ENCODE results near the gene KCNIP4. TPM values are rescaled to one million over a fixed set of nuclear protein-coding genes. Genes with fewer than 3 reads are reported as not detected.
A peak's percentile ranks its signal among the peaks of the same experiment; 100 is the strongest.

KCNIP4 gene
- total and polyA plus RNA-seq, 12 donors = 0.44 to 4.1 (median 1.6) TPM

DNA sequence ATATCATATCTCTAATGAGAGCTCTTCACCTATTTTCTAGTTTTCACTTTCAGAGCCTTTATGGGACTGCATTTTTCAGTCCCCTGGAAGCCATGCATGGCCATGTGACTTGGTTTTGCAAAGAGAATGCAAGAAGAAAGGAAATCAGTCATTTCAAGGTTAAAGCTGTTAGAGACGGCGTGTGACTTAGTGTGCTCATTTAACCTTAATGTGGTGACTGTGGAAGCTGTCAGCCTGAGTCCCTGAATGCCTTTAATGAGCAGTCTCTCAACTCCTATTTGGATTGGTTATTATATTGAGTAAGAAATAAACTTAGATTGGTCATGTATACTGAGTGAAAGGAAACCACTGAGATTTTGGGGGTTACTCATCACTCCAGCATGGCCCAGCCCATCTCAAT, 212.7 kb downstream of the KCNIP4 start:
- Histone ChIP-seq H3K27me3 (no peaks in the 10 kb centered on the region), H3K4me1 (replicated peaks in 1 of 2) (no peaks in the 10 kb centered on the region), H3K9me3 (replicated peaks in 1 of 3) (no peaks in the 10 kb centered on the region), H3K27ac (no peak overlapping the region), H3K4me3 (no peak overlapping the region), H3K36me3 (replicated peaks in 1 of 2) (no peaks in the 10 kb centered on the region)
- intact Hi-C loops (cut with DNase I) = no loop called here
- peak in 1 of 7 donors; percentile 26 for DNase-seq
- whole genome bisulfite sequencing, 4 donors = 18 to 32% (median 28%) methylated on average over 2 of the region's 2 CpGs
- TF ChIP-seq, protein P1, sequence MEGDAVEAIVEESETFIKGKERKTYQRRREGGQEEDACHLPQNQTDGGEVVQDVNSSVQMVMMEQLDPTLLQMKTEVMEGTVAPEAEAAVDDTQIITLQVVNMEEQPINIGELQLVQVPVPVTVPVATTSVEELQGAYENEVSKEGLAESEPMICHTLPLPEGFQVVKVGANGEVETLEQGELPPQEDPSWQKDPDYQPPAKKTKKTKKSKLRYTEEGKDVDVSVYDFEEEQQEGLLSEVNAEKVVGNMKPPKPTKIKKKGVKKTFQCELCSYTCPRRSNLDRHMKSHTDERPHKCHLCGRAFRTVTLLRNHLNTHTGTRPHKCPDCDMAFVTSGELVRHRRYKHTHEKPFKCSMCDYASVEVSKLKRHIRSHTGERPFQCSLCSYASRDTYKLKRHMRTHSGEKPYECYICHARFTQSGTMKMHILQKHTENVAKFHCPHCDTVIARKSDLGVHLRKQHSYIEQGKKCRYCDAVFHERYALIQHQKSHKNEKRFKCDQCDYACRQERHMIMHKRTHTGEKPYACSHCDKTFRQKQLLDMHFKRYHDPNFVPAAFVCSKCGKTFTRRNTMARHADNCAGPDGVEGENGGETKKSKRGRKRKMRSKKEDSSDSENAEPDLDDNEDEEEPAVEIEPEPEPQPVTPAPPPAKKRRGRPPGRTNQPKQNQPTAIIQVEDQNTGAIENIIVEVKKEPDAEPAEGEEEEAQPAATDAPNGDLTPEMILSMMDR (IDR thresholded peaks at IDR 0.05) = no peak
- no peak for TF ChIP-seq POLR2A (IDR thresholded peaks at IDR 0.05)

DNA sequence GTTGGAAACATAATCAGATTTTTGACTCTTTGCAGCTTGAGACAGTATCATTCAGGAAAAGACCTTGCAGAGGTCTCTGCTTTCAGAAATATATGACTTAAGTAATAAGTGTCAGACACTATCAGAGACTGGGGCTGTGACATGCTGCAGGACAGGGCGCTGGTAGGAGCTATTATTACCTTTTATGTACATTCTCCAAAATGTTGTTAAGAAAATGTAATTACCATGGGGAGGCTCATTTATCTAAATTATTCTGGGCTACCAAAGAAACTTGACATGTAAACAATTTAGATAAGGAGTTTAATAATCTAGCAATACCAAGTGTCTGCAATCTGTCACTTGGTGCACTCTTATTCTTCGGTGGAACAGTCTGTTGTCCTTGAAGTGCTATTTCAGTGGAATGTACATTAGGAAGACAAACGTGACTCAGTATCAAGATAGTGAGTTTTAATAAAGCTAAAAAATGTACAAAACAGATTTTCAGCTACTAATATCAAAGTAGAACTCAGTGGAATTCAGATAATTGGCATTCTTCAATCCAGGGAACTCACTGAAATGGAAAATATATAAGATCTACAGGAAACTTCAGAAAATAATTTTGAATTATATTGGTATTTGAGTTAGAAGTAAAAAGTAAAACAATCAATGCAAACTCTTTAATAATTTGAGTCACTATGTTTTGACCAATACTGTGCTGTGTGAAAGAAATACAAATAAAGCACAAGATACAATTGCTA, 214.5 kb downstream of the KCNIP4 start:
- Histone ChIP-seq H3K4me3 (no peak overlapping the region), H3K36me3 (replicated peaks in 1 of 2) (no peaks in the 10 kb centered on the region), H3K9me3 (replicated peaks in 1 of 3) (no peaks in the 10 kb centered on the region), H3K27ac (no peak overlapping the region), H3K27me3 (no peaks in the 10 kb centered on the region), H3K4me1 (replicated peaks in 1 of 2) (no peaks in the 10 kb centered on the region)
- WGBS, 4 donors = 29 to 35% (median 34%) methylated on average over 3 of the region's 3 CpGs
- intact Hi-C loops (cut with DNase I) = no loop called here
- DNase-seq = no peak
- TF ChIP-seq POLR2A (IDR thresholded peaks at IDR 0.05) = no peak
- TF ChIP-seq, protein P1 (IDR thresholded peaks at IDR 0.05) = no peak

DNA sequence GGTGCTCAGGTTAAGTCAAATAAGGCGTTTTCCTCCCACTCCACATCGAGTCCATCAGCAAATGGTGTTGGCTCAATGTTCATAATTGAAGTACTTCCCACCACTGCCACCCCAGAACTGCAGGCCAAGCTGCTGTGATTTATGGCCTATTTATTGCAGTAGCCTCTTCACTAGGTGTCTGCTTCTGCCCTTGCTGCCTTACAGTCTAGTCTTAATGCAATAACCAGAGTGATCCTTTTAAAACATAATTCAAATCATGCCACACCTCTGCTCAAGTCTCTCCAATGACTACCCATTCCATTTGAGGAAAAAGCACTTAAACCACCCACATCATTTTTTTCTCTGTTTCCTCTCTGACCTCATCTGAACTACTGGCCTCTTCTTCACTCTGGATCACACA, 220.3 kb downstream of the KCNIP4 start:
- Histone ChIP-seq H3K36me3 (replicated peaks in 1 of 2) (no peaks in the 10 kb centered on the region), H3K9me3 (replicated peaks in 1 of 3) (no peaks in the 10 kb centered on the region), H3K4me3 (no peak overlapping the region), H3K27me3 (no peaks in the 10 kb centered on the region), H3K4me1 (replicated peaks in 1 of 2) (no peaks in the 10 kb centered on the region), H3K27ac (no peak overlapping the region)
- TF ChIP-seq, protein P1 (IDR thresholded peaks at IDR 0.05) = no peak
- no peak for TF ChIP-seq POLR2A (IDR thresholded peaks at IDR 0.05)
- 60 to 84% (median 72%) methylated on average over 2 of the region's 2 CpGs for WGBS, 4 donors
- DNase-seq = no peak
- intact Hi-C loops (cut with DNase I) = no loop called here

DNA sequence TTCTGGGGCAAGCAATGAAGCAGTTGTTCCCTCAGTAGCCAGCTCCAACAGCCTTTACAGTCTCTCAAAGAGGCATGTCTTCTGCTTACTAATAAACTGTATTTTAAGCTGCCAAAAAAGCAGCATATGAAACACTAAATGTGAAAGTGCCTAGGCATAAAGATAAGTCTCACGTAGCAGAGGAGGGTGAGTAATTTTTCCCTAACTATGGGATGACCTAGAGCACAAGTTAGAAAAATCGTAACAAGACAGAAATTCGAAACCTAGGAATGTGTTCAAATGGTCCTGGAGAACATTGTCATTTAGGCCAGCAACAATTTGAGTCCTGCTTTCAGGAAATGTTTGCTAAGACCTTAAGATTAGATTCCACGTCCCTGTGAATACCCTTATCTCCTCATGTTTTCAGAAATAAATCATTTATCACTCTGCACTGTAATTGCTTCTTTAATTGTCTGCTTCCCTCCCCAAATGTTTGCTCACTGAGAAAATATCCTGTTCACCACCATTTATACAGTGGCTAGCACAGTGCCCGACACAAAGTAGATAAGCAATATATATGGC, 222.2 kb downstream of the KCNIP4 start:
- Histone ChIP-seq H3K4me3 (no peak overlapping the region), H3K4me1 (replicated peaks in 1 of 2) (no peaks in the 10 kb centered on the region), H3K27me3 (no peaks in the 10 kb centered on the region), H3K27ac (no peak overlapping the region), H3K9me3 (replicated peaks in 1 of 3) (no peaks in the 10 kb centered on the region), H3K36me3 (replicated peaks in 1 of 2) (no peaks in the 10 kb centered on the region)
- 29 to 37% (median 32%) methylated on average over 5 of the region's 5 CpGs for whole genome bisulfite sequencing, 4 donors
- TF ChIP-seq, protein P1 (IDR thresholded peaks at IDR 0.05) = no peak
- TF ChIP-seq POLR2A (IDR thresholded peaks at IDR 0.05) = no peak
- DNase-seq = no peak
- intact Hi-C loops (cut with DNase I) = no loop called here
